ACC112 (cell line): ENCODE results near the gene GPR161.

Experiments used
- H2AFZ ChIP-seq: fragments of 200-600 bp; sonication (generic); one replicate; pipeline ENCODE4 v1.6.0; 2017; ENCODE audit warnings: antibody characterized with exemption, low read length; ENCODE audit not compliant: unreplicated experiment
- H3K27ac ChIP-seq: fragments of 200-600 bp; sonication (generic); 2 replicates; pipeline ENCODE4 v1.5.1; 2014; ENCODE audit warnings: low read depth, mild to moderate bottlenecking, antibody characterized with exemption, low read length, moderate library complexity
- H3K27me3 ChIP-seq: fragments of 200-600 bp; sonication (generic); 2 replicates; pipeline ENCODE4 v1.6.1; 2014; ENCODE audit warnings: mild to moderate bottlenecking, antibody characterized with exemption, low read length, moderate library complexity, mixed read lengths; ENCODE audit not compliant: insufficient read depth
- H3K36me3 ChIP-seq: fragments of 200-600 bp; sonication (generic); 2 replicates; pipeline ENCODE4 v1.6.1; 2016; ENCODE audit warnings: mild to moderate bottlenecking, antibody characterized with exemption, low read length, moderate library complexity, mixed read lengths; ENCODE audit not compliant: insufficient read depth
- H3K4me1 ChIP-seq: fragments of 200-600 bp; sonication (generic); one replicate; pipeline ENCODE4 v1.6.1; 2016; ENCODE audit warnings: low read length, mixed read lengths; ENCODE audit not compliant: insufficient read depth, unreplicated experiment, control insufficient read depth
- H3K4me3 ChIP-seq: fragments of 200-600 bp; sonication (generic); 2 replicates; pipeline ENCODE4 v1.5.1; 2014; ENCODE audit warnings: mild to moderate bottlenecking, low read depth, low read length
- H3K79me2 ChIP-seq: fragments of 200-600 bp; sonication (generic); one replicate; pipeline ENCODE4 v1.6.0; 2016; ENCODE audit warnings: low read length; ENCODE audit not compliant: control insufficient read depth, unreplicated experiment, insufficient read depth

GPR161 gene

GRCh38 chr1:168134642-168135041 is 2.1 kb downstream of the GPR161 start:
- Histone ChIP-seq H3K4me1 (peaks cover 13% of the 10 kb centered on the region), H3K36me3 (no peaks in the 10 kb centered on the region), H3K79me2 (peaks cover 6% of the 10 kb centered on the region), H2AFZ (no peak overlapping the region), H3K4me3 (peak overlapping the region; percentile 77; the same call in 1 of the 2 replicates), H3K27ac (no peak overlapping the region), H3K27me3 (no peaks in the 10 kb centered on the region)

- Histone ChIP-seq H3K4me3 (no peak overlapping the region), H3K4me1 (peaks cover 13% of the 10 kb centered on the region), H3K79me2 (peaks cover 6% of the 10 kb centered on the region), H3K27ac (no peak overlapping the region), H3K27me3 (no peaks in the 10 kb centered on the region), H3K36me3 (no peaks in the 10 kb centered on the region), H2AFZ (no peak overlapping the region)
Observed at GRCh38 chr1:168134132-168134531, 2.6 kb downstream of the GPR161 start.

GRCh38 chr1:168129933-168130332 is 6.8 kb downstream of the GPR161 start:
- Histone ChIP-seq H3K79me2 (peaks cover 3% of the 10 kb centered on the region), H3K4me1 (peaks cover 5% of the 10 kb centered on the region), H2AFZ (no peak overlapping the region), H3K27me3 (no peaks in the 10 kb centered on the region), H3K27ac (no peak overlapping the region), H3K4me3 (no peak overlapping the region), H3K36me3 (peaks cover 3% of the 10 kb centered on the region; the same call in 1 of the 2 replicates)

- Histone ChIP-seq H3K27me3 (no peaks in the 10 kb centered on the region), H2AFZ (no peak overlapping the region), H3K36me3 (peaks cover 3% of the 10 kb centered on the region; the same call in 1 of the 2 replicates), H3K4me3 (no peak overlapping the region), H3K27ac (no peak overlapping the region), H3K79me2 (no peaks in the 10 kb centered on the region), H3K4me1 (peaks cover 10% of the 10 kb centered on the region)
Observed at GRCh38 chr1:168127503-168127902, 9.2 kb downstream of the GPR161 start.

GRCh38 chr1:168125051-168125450 is 11.7 kb downstream of the GPR161 start:
- H3K79me2 ChIP-seq, result no peaks in the 10 kb centered on the region
- H3K4me1 ChIP-seq, result peaks cover 23% of the 10 kb centered on the region
- H3K27ac ChIP-seq, result no peak overlapping the region
- peaks cover 3% of the 10 kb centered on the region; the same call in 1 of the 2 replicates for H3K36me3 ChIP-seq
- H2AFZ ChIP-seq, result no peak overlapping the region
- no peaks in the 10 kb centered on the region for H3K27me3 ChIP-seq
- no peak overlapping the region for H3K4me3 ChIP-seq

- Histone ChIP-seq H3K79me2 (no peaks in the 10 kb centered on the region), H3K4me3 (no peak overlapping the region), H3K27ac (peak overlapping the region; percentile 33; the same call in 1 of the 2 replicates), H2AFZ (no peak overlapping the region), H3K27me3 (no peaks in the 10 kb centered on the region), H3K36me3 (no peaks in the 10 kb centered on the region), H3K4me1 (peaks cover 23% of the 10 kb centered on the region)
Observed at GRCh38 chr1:168121401-168122011, 15.2 kb downstream of the GPR161 start.

GRCh38 chr1:168119750-168120149 is 17.0 kb downstream of the GPR161 start:
- Histone ChIP-seq H3K27ac (no peak overlapping the region), H3K36me3 (no peaks in the 10 kb centered on the region), H3K79me2 (no peaks in the 10 kb centered on the region), H3K4me1 (peaks cover 16% of the 10 kb centered on the region), H2AFZ (no peak overlapping the region), H3K27me3 (no peaks in the 10 kb centered on the region), H3K4me3 (no peak overlapping the region)

GRCh38 chr1:168116327-168116799 is 20.4 kb downstream of the GPR161 start:
- H3K79me2 ChIP-seq, result no peaks in the 10 kb centered on the region
- H3K27ac ChIP-seq, result no peak overlapping the region
- H3K27me3 ChIP-seq, result no peaks in the 10 kb centered on the region
- H3K4me3 ChIP-seq, result no peak overlapping the region
- no peak overlapping the region for H2AFZ ChIP-seq
- no peaks in the 10 kb centered on the region for H3K36me3 ChIP-seq
- H3K4me1 ChIP-seq, result peaks cover 16% of the 10 kb centered on the region

- H3K27ac ChIP-seq, result no peak overlapping the region
- H3K79me2 ChIP-seq, result no peaks in the 10 kb centered on the region
- H3K27me3 ChIP-seq, result no peaks in the 10 kb centered on the region
Observed at GRCh38 chr1:168114845-168115244, 21.9 kb downstream of the GPR161 start.

GRCh38 chr1:168112673-168113305 is 23.9 kb downstream of the GPR161 start:
- Histone ChIP-seq H3K4me3 (no peak overlapping the region), H3K36me3 (peaks cover 7% of the 10 kb centered on the region; the same call in 1 of the 2 replicates), H3K27ac (peak overlapping the region; percentile 46; the same call in 1 of the 2 replicates), H3K4me1 (peaks cover 15% of the 10 kb centered on the region), H3K27me3 (no peaks in the 10 kb centered on the region), H2AFZ (peak overlapping the region; percentile 72), H3K79me2 (no peaks in the 10 kb centered on the region)

More at GRCh38 chr1:168114845-168115244, 21.9 kb downstream of the GPR161 start:
- H3K36me3 ChIP-seq, result no peaks in the 10 kb centered on the region
- no peak overlapping the region for H2AFZ ChIP-seq
- peaks cover 15% of the 10 kb centered on the region for H3K4me1 ChIP-seq
- no peak overlapping the region for H3K4me3 ChIP-seq
